HepG2 (cell line): ENCODE results near the gene CARS2. TPM values are rescaled to one million over a fixed set of nuclear protein-coding genes. Genes with fewer than 3 reads are reported as not detected.

ENCODE experiments used
- KLF15 ChIP-seq: sonication (generic); formaldehyde crosslinking; IDR thresholded peaks from 2 replicates; pipeline ENCODE4 v1.8.1; 2023; ENCODE audit warnings: borderline replicate concordance, mild to moderate bottlenecking, inconsistent platforms, missing genetic modification reagents, mixed read lengths
- RBM22 ChIP-seq: fragments of 200-400 bp; formaldehyde crosslinking; optimal IDR thresholded peaks from 2 replicates; pipeline ENCODE3; 2017; ENCODE audit warnings: mild to moderate bottlenecking, low read length, moderate library complexity
- SIN3B ChIP-seq: fragments of 150-350 bp; IDR thresholded peaks from 2 replicates; pipeline ENCODE4 v1.6.1; 2014; ENCODE audit warnings: low read length
- ZNF253 ChIP-seq: sonication (generic); formaldehyde crosslinking; IDR thresholded peaks from 2 replicates; pipeline ENCODE4 v1.8.0; 2022; ENCODE audit warnings: mild to moderate bottlenecking, missing genetic modification reagents, borderline replicate concordance
- ZNF547 ChIP-seq: sonication (generic); formaldehyde crosslinking; IDR thresholded peaks from 2 replicates; pipeline ENCODE4 v1.5.1; 2020; ENCODE audit warnings: mild to moderate bottlenecking, missing genetic modification reagents
- ZNF879 ChIP-seq: sonication (generic); formaldehyde crosslinking; IDR thresholded peaks from 2 replicates; pipeline ENCODE4 v1.8.1; 2023; ENCODE audit warnings: missing genetic modification reagents
- ZSCAN30 ChIP-seq: sonication (generic); formaldehyde crosslinking; IDR thresholded peaks from 2 replicates; pipeline ENCODE4 v1.5.0; 2020; ENCODE audit warnings: mild to moderate bottlenecking, missing genetic modification reagents
- polyA plus RNA-seq, 8 experiments: library from polyadenylated mRNA; depleted of rRNA in 3 of 8; stranded (reverse) in 7 of 8; unstranded in 1 of 8; fragments of >200 nt; fragmentation: Illumina TruSeq in 4 of 8; extraction: Trizol in 4 of 8; gene quantifications; 2 replicates each; pipeline versions ENCODE4 v1.2.1 to v1.2.3, GENCODE V29; 2011 to 2016; ENCODE audit warnings: low read depth in 4 of 8, missing spikeins in 1 of 8, mixed read lengths in 1 of 8; ENCODE audit not compliant: insufficient read depth in 1 of 8
- total RNA-seq, 5 experiments: library from RNA; depleted of rRNA; stranded (reverse); fragments of >200 nt; fragmentation: Illumina TruSeq; extraction: Trizol; gene quantifications; 2 replicates each; pipeline ENCODE4 v1.2.3, GENCODE V29; 2016; ENCODE audit warnings: low read depth in 1 of 5
- TF ChIP-seq, protein P1 (sequence below): IDR thresholded peaks from 2 replicates; pipeline ENCODE4 v1.6.1; 2012; ENCODE audit warnings: low read length, improper control_type of control experiment
- TF ChIP-seq, protein P2 (sequence below): sonication (generic); formaldehyde crosslinking; IDR thresholded peaks from 2 replicates; pipeline ENCODE4 v1.4.0; 2020; ENCODE audit warnings: missing genetic modification reagents, low read depth, mild to moderate bottlenecking, borderline replicate concordance
- TF ChIP-seq, protein P3 (sequence below): sonication (generic); formaldehyde crosslinking; IDR thresholded peaks from 2 replicates; pipeline ENCODE4 v1.4.0; 2020; ENCODE audit warnings: missing genetic modification reagents
- TF ChIP-seq, protein P4 (sequence below): sonication (generic); formaldehyde crosslinking; IDR thresholded peaks from 2 replicates; pipeline ENCODE4 v1.8.1; 2023; ENCODE audit warnings: mild to moderate bottlenecking, inconsistent platforms, moderate library complexity, missing genetic modification reagents, borderline replicate concordance

Gene CARS2
- total and polyA plus RNA-seq, 2 of the 13 experiments (the other 11 are each of a cell fraction or from before 2014, with no cell fraction given): 41.1 to 59.3 TPM

DNA sequence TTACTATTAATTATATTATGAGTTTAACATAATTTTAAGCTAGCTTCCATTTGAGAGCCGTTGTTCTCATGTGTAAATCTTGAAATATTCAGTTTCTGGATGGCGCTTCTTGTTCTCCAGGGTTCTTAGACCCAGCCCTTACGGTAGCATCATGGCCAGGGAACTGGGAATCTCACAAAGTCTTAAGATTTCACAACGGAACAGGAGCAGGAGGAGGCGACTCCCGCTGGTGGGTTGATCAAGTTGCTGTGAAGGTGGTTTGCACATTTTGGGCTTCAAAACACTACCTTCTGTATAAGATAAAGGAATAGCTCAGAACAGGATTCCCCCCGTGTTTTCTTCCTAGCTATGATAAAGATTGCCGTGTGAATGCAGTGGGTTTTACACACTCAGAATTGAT lies 87.7 kb downstream of the CARS2 start (continued):
- TF ChIP-seq, protein P1, sequence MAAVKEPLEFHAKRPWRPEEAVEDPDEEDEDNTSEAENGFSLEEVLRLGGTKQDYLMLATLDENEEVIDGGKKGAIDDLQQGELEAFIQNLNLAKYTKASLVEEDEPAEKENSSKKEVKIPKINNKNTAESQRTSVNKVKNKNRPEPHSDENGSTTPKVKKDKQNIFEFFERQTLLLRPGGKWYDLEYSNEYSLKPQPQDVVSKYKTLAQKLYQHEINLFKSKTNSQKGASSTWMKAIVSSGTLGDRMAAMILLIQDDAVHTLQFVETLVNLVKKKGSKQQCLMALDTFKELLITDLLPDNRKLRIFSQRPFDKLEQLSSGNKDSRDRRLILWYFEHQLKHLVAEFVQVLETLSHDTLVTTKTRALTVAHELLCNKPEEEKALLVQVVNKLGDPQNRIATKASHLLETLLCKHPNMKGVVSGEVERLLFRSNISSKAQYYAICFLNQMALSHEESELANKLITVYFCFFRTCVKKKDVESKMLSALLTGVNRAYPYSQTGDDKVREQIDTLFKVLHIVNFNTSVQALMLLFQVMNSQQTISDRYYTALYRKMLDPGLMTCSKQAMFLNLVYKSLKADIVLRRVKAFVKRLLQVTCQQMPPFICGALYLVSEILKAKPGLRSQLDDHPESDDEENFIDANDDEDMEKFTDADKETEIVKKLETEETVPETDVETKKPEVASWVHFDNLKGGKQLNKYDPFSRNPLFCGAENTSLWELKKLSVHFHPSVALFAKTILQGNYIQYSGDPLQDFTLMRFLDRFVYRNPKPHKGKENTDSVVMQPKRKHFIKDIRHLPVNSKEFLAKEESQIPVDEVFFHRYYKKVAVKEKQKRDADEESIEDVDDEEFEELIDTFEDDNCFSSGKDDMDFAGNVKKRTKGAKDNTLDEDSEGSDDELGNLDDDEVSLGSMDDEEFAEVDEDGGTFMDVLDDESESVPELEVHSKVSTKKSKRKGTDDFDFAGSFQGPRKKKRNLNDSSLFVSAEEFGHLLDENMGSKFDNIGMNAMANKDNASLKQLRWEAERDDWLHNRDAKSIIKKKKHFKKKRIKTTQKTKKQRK: no peak
- TF ChIP-seq ZNF547 (CRISPR knock-in tag): no peak
- no peak for TF ChIP-seq SIN3B
- TF ChIP-seq, protein P2, sequence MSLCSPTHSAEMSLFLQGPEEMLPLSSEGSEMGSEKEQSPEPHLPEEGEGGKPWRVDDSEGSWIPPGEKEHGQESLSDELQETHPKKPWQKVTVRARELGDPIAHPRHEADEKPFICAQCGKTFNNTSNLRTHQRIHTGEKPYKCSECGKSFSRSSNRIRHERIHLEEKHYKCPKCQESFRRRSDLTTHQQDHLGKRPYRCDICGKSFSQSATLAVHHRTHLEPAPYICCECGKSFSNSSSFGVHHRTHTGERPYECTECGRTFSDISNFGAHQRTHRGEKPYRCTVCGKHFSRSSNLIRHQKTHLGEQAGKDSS (CRISPR knock-in tag): no peak
- TF ChIP-seq KLF15 (CRISPR knock-in tag): no peak
- TF ChIP-seq, protein P3, sequence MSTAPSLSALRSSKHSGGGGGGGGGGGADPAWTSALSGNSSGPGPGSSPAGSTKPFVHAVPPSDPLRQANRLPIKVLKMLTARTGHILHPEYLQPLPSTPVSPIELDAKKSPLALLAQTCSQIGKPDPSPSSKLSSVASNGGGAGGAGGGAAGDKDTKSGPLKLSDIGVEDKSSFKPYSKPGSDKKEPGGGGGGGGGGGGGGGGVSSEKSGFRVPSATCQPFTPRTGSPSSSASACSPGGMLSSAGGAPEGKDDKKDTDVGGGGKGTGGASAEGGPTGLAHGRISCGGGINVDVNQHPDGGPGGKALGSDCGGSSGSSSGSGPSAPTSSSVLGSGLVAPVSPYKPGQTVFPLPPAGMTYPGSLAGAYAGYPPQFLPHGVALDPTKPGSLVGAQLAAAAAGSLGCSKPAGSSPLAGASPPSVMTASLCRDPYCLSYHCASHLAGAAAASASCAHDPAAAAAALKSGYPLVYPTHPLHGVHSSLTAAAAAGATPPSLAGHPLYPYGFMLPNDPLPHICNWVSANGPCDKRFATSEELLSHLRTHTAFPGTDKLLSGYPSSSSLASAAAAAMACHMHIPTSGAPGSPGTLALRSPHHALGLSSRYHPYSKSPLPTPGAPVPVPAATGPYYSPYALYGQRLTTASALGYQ (CRISPR knock-in tag): no peak
- no peak for TF ChIP-seq ZNF879
- TF ChIP-seq, protein P4, sequence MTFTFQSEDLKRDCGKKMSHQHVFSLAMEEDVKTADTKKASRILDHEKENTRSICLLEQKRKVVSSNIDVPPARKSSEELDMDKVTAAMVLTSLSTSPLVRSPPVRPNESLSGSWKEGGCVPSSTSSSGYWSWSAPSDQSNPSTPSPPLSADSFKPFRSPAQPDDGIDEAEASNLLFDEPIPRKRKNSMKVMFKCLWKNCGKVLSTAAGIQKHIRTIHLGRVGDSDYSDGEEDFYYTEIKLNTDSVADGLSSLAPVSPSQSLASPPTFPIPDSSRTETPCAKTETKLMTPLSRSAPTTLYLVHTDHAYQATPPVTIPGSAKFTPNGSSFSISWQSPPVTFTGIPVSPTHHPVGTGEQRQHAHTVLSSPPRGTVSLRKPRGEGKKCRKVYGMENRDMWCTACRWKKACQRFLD (CRISPR knock-in tag): no peak
- TF ChIP-seq ZNF253 (CRISPR knock-in tag): no peak
- no peak for TF ChIP-seq RBM22
- no peak for TF ChIP-seq ZSCAN30 (CRISPR knock-in tag)
